ENCODE results near the gene TRIM65.

DNA sequence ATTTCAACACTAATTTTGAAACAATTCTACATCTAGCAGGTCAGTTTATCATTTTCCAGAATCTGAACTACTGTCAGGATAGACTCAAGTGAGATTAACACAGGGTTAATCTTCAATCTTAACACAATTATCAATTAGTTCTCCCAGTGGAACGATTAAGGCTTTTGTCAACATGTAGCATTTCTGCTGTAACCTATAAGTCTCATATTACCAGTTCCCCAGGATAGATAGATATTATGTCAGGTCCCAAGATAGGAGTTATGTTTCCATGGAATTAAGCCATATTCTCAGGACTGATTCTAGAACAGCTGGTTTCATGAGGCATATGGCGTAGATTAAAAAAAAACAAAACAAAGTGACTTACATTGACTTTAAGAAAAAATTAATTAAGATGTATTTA, 48.5 kb upstream of the TRIM65 start:
- TF ChIP-seq, protein P1, sequence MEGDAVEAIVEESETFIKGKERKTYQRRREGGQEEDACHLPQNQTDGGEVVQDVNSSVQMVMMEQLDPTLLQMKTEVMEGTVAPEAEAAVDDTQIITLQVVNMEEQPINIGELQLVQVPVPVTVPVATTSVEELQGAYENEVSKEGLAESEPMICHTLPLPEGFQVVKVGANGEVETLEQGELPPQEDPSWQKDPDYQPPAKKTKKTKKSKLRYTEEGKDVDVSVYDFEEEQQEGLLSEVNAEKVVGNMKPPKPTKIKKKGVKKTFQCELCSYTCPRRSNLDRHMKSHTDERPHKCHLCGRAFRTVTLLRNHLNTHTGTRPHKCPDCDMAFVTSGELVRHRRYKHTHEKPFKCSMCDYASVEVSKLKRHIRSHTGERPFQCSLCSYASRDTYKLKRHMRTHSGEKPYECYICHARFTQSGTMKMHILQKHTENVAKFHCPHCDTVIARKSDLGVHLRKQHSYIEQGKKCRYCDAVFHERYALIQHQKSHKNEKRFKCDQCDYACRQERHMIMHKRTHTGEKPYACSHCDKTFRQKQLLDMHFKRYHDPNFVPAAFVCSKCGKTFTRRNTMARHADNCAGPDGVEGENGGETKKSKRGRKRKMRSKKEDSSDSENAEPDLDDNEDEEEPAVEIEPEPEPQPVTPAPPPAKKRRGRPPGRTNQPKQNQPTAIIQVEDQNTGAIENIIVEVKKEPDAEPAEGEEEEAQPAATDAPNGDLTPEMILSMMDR (conservative IDR thresholded peaks at IDR 0.05; ENCODE audit: low read length) = no peak
- no peak for TF ChIP-seq EZH2phosphoT487 (IDR thresholded peaks at IDR 0.05; ENCODE audit: borderline replicate concordance)

Measured in Loucy (cell line).